Endothelial cell of umbilical vein (primary cell): ENCODE results near the gene DIP2C. TPM values are rescaled to one million over a fixed set of nuclear protein-coding genes. Genes with fewer than 3 reads are reported as not detected.

Source experiments
- BruUV-seq: library from RNA; stranded (reverse); fragments of 400-500 nt; replicated peaks from 2 replicates; lab custom pipeline; 2021; lab: Mats Ljungman, UMichigan
- CTCF ChIA-PET: fragments of 300-600, 350-600 bp; sonication (Branson Sonifier 250); formaldehyde crosslinking; loops from one replicate; lab custom pipeline; 2021; ENCODE audit warnings: antibody characterized with exemption, inconsistent platforms; lab: Charles Lee
- POLR2A ChIA-PET: fragments of 300-600, 350-600 bp; sonication (Branson Sonifier 250); formaldehyde crosslinking; loops from one replicate; lab custom pipeline; 2021; ENCODE audit warnings: antibody characterized with exemption, inconsistent platforms; lab: Charles Lee
- DNase-seq: peaks from one replicate; pipeline ENCODE4 v3.0.0-alpha.2; 2011; ENCODE audit warnings: low read depth, low spot score
- FAIRE-seq: peaks from 2 replicates; lab custom pipeline; 2011; peaks lifted over from hg19 to GRCh38; lab: Jason Lieb, UNC
- H2AFZ ChIP-seq: 2 replicates; pipeline ENCODE4 v1.6.0; 2012; ENCODE audit warnings: low read depth, low read length, control low read depth, inconsistent platforms
- H3K27ac ChIP-seq: 2 replicates; pipeline ENCODE4 v1.5.1; 2011; ENCODE audit warnings: low read depth, mild to moderate bottlenecking, control low read depth, low read length, moderate library complexity; ENCODE audit not compliant: insufficient read depth
- H3K27me3 ChIP-seq, 2 experiments: 2 replicates each; pipeline versions ENCODE4 v1.6.0 to v1.6.1; 2011; ENCODE audit warnings: low read length in 2 of 2, mixed read lengths in 1 of 2; ENCODE audit not compliant: control insufficient read depth in 2 of 2, insufficient read depth in 2 of 2
- H3K36me3 ChIP-seq, 2 experiments: 2 replicates in 1 of 2; 3 replicates in 1 of 2; pipeline ENCODE4 v1.5.1; 2011; ENCODE audit warnings: low read length in 2 of 2, mild to moderate bottlenecking in 1 of 2, moderate library complexity in 1 of 2; ENCODE audit not compliant: control insufficient read depth in 2 of 2, insufficient read depth in 2 of 2; ENCODE audit errors: extremely low read depth in 1 of 2
- H3K4me1 ChIP-seq: 3 replicates; pipeline ENCODE4 v1.5.1; 2011; ENCODE audit warnings: mild to moderate bottlenecking, low read length; ENCODE audit not compliant: control insufficient read depth, insufficient read depth; ENCODE audit errors: extremely low read depth
- H3K4me2 ChIP-seq: 2 replicates; pipeline ENCODE4 v1.6.1; 2011; ENCODE audit warnings: low read length, control low read depth, mixed read lengths; ENCODE audit not compliant: insufficient read depth
- H3K4me3 ChIP-seq, 3 experiments: fragments of 200-600 bp in 1 of 3; sonication (generic), shearing (Covaris generic) in 1 of 3; replicated peaks in 1 of 3; 2 replicates each; pipeline ENCODE4 v1.5.1; 2011 to 2016; ENCODE audit warnings: control low read depth in 3 of 3, low read length in 3 of 3, mild to moderate bottlenecking in 2 of 3, inconsistent platforms in 1 of 3, low read depth in 1 of 3, moderate library complexity in 1 of 3; ENCODE audit not compliant: insufficient read depth in 1 of 3
- H3K79me2 ChIP-seq: 2 replicates; pipeline ENCODE4 v1.6.0; 2012; ENCODE audit warnings: low read length, inconsistent platforms; ENCODE audit not compliant: control insufficient read depth, insufficient read depth
- H3K9ac ChIP-seq: replicated peaks from 2 replicates; pipeline ENCODE3; 2011; ENCODE audit warnings: low read length, control low read depth; ENCODE audit not compliant: insufficient read depth; ENCODE audit errors: extremely low read depth
- H3K9me1 ChIP-seq: replicated peaks from 3 replicates; pipeline ENCODE4 v1.6.0; 2011; ENCODE audit warnings: mild to moderate bottlenecking, low read length; ENCODE audit not compliant: control insufficient read depth, insufficient read depth; ENCODE audit errors: extremely low read depth
- H3K9me3 ChIP-seq: replicated peaks from 2 replicates; pipeline ENCODE4 v1.5.1; 2012; ENCODE audit warnings: low read length, inconsistent platforms; ENCODE audit not compliant: control insufficient read depth, insufficient read depth
- H4K20me1 ChIP-seq: replicated peaks from 2 replicates; pipeline ENCODE3; 2011; ENCODE audit warnings: mild to moderate bottlenecking, low read length; ENCODE audit not compliant: control insufficient read depth, insufficient read depth; ENCODE audit errors: extremely low read depth
- CTCF ChIP-seq, 2 donors: IDR thresholded peaks; 1 replicate in 1 of 2; 2 replicates in 1 of 2; pipeline ENCODE4 v1.5.1; 2011; ENCODE audit warnings: low read length in 2 of 2, mild to moderate bottlenecking in 2 of 2, moderate library complexity in 2 of 2, control low read depth in 1 of 2, inconsistent platforms in 1 of 2, low read depth in 1 of 2; ENCODE audit not compliant: insufficient read depth in 1 of 2; ENCODE audit errors: extremely low read depth in 1 of 2
- EZH2 ChIP-seq: IDR thresholded peaks from 2 replicates; pipeline ENCODE4 v1.6.1; 2012; ENCODE audit warnings: borderline replicate concordance, low read depth, mild to moderate bottlenecking, moderate library complexity, low read length, inconsistent platforms; ENCODE audit not compliant: severe bottlenecking
- FOS ChIP-seq: IDR thresholded peaks from 2 replicates; pipeline ENCODE4 v1.6.1; 2011; ENCODE audit warnings: mild to moderate bottlenecking, low read length, moderate library complexity, borderline replicate concordance; ENCODE audit not compliant: insufficient read depth
- JUN ChIP-seq: IDR thresholded peaks from 2 replicates; pipeline ENCODE4 v1.6.1; 2011; ENCODE audit warnings: borderline replicate concordance, low read depth; ENCODE audit not compliant: insufficient read length, insufficient read depth
- MAX ChIP-seq: IDR thresholded peaks from 2 replicates; pipeline ENCODE4 v1.6.1; 2011; ENCODE audit not compliant: insufficient read depth, insufficient read length
- MYC ChIP-seq: IDR thresholded peaks from one replicate; pipeline ENCODE4 v1.6.1; 2011; ENCODE audit warnings: mild to moderate bottlenecking, low read depth, low read length
- POLR2A ChIP-seq: IDR thresholded peaks from 2 replicates; pipeline ENCODE4 v1.6.1; 2012; ENCODE audit warnings: low read depth, mild to moderate bottlenecking, control low read depth, low read length
- dilution Hi-C: fragments of 300-500 bp; cut with MboI; formaldehyde crosslinking; loops from one replicate; pipeline ENCODE4 v1.15.0; 2019; ENCODE audit warnings: low sequenced_read_pairs; ENCODE audit not compliant: extremely low pct_ligation_motif_present
- intact Hi-C: fragments of 100-400 bp; cut with micrococcal nuclease; formaldehyde crosslinking; loops from one replicate; pipeline ENCODE4 v1.10.0; 2022
- polyA plus RNA-seq, 4 experiments: library from polyadenylated mRNA; depleted of rRNA in 3 of 4; stranded (reverse) in 3 of 4; unstranded in 1 of 4; fragments of >200 nt; gene quantifications; 2 replicates each; pipeline versions ENCODE4 v1.2.1 to v1.2.3, GENCODE V29; 2011 to 2012; ENCODE audit warnings: missing spikeins in 1 of 4
- total RNA-seq: library from RNA; stranded (reverse); gene quantifications from 2 replicates; pipeline ENCODE4 v1.2.3, GENCODE V29; 2021

DIP2C gene
- total and polyA plus RNA-seq, 2 donors (not counting 3 experiments of a cell fraction or from before 2014, with no cell fraction given) = 3.6 to 10.7 TPM

DNA sequence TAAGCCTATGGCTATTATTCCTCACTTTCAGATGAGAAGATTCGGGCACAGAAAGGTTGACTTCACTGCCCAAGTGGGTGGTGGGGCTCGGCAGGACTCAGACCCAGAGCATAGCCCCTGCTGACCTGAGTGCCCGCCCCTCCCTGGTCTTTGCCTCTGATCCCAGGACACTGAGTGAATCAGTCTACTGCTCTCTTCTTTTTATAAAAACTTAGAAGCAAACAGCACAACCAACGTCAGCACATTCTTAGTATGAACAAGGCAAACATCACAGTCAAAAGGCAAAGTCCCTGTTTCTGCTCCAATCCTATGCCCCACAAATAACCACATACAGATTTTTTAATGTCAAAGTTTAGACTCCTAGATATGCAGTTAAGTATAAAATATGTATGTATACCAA lies 316.5 kb downstream of the DIP2C start:
- dilution Hi-C loops (no loop called here), intact Hi-C loops (no loop called here)
- Histone ChIP-seq H3K4me1 (no peaks in the 10 kb centered on the region), H3K9me1 (no peaks in the 10 kb centered on the region), H3K36me3 (peaks cover 0 to 2% of the 10 kb centered on the region in 2 experiments), H3K9me3 (no peaks in the 10 kb centered on the region), H3K4me3 (no peak overlapping the region), H3K79me2 (no peaks in the 10 kb centered on the region), H3K9ac (no peak overlapping the region), H4K20me1 (no peaks in the 10 kb centered on the region), H2AFZ (no peak overlapping the region), H3K27ac (no peak overlapping the region), H3K27me3 (no peaks in the 10 kb centered on the region), H3K4me2 (no peak overlapping the region)
- CTCF ChIA-PET = no interaction called here
- no peak for TF ChIP-seq POLR2A
- POLR2A ChIA-PET = no interaction called here
- no peak for DNase-seq
- BruUV-seq = no TSS peak
- no peak for FAIRE-seq

- Histone ChIP-seq H3K36me3 (peaks cover 0 to 2% of the 10 kb centered on the region in 2 experiments), H3K79me2 (no peaks in the 10 kb centered on the region), H3K9me1 (no peaks in the 10 kb centered on the region), H4K20me1 (no peaks in the 10 kb centered on the region), H3K27me3 (no peaks in the 10 kb centered on the region), H3K9me3 (no peaks in the 10 kb centered on the region), H2AFZ (no peak overlapping the region), H3K4me1 (no peaks in the 10 kb centered on the region), H3K4me2 (no peak overlapping the region), H3K27ac (no peak overlapping the region), H3K9ac (no peak overlapping the region), H3K4me3 (no peak overlapping the region)
- CTCF ChIA-PET = no interaction called here
- BruUV-seq = no TSS peak
- POLR2A ChIA-PET = no interaction called here
- dilution Hi-C loops (no loop called here), intact Hi-C loops (no loop called here)
- DNase-seq (no peak), FAIRE-seq (no peak)
- TF ChIP-seq EZH2 = no peak
- no peak for TF ChIP-seq JUN
- no peak for TF ChIP-seq FOS
- no peak for TF ChIP-seq MAX
- no peak for TF ChIP-seq CTCF (IDR thresholded peaks at IDR 0.05; ENCODE audit: extremely low read depth in 1 of 2, insufficient read depth in 1 of 2, low read depth in 1 of 2, low read length in 2 of 2)
- TF ChIP-seq MYC = no peak
- TF ChIP-seq POLR2A = no peak
These were observed 316.9 kb downstream of the DIP2C start for GRCh38 chr10:372566-372965.
